ENCODE measurements around the gene ISG20.
A peak's percentile ranks its signal among the peaks of the same experiment; 100 is the strongest.

ISG20 gene

DNA sequence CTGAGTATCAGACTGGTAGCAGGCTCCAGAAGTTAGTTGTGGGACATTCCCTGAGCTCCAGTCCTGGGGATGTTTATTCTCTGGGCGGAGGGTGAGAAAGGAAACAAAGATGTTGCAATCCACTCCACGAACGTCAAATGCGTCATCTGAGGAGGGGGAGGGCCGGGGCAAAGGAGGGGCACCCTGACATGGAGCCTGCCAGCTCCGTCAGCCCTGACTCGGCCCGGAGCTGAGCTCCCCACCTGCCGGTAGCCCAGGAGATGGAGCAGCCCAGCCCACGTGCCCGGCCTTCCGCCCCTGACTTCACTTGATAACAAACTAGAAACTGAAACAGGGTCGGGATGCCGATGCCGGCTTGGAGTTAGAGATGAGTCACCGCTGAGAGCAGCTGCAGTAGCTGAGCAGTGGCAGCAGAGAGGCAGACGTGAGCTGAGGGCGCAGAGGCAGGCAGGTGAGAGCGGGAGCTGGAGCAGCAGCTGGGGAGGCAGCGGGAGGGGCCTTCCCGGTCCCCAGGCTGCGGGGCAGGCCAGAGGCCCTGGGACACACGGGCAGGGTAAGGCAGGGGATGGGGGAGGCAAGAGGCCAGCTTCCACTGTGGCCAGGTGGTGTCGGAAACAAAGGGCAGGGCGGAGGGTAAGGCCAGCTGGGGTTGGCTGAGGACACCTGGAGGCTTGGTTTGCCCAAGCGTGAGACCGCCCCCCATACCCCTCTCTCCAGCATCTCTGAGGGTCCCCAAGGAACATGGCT is at the start of gene ISG20:
Gene ISG20 (plus strand): TSS at position 391 of the 747 bp plus-strand sequence. CDS start 351 bp downstream, at position 742.
- DNase-seq: peak; percentile 99

DNA sequence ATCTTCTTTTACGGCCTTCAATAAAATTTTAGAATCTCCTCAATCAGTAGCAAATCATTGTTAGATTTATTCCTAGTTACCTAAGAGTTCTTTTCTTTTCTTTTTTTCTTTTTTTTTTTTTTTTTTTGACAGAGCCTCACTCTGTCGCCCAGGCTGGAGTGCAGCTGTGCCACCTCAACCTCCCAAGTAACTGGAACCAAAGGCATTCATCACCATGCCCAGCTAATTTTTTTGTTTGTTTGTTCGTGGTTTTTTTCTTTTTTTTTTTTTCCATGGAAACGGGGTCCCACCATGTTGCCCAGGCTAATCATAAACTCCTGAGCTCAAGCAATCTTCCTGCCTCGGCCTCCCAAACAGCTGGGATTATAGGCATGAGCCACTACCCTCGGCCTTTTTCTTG is 48.1 kb upstream of the ISG20 start:
- no peak for DNase-seq

DNA sequence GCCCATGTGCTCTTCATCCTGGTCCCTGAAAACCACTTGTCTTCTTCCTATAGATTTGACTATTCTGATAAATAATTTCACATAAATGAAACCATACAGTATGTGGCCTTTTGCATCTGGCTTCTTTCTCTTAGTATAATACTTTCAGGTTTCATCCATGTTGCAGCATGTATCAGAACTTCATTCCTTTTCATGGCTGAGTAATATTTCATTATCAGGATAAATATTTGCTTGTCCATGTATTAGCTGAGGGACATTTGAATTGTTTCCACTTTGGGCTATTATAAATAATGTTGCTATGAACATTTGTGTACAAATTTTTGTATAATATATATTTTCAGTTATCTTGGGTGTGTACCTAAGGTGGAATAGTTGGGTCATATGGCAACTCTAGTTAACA is 47.4 kb upstream of the ISG20 start:
- no peak for DNase-seq

DNA sequence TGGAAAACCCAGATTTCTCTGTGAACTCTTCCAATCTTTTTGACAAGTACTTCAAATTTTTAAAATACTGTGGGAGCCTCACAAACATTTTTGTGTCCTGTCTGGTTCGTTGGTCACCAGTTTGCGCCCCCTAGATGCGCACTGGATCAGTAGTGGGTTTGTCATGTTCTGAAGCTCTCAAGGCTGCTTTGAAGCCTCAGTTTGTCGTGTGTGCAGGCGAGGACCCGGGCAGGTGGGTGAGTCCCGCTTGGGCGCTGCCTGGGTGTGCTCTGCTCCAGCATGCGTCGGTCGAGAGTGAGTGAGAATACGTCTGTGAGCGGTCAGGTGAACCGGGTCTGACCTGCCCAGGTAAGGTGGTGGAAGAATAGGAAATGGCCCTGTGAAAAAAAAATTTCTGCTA is 34.9 kb upstream of the ISG20 start:
- DNase-seq: no peak

DNA sequence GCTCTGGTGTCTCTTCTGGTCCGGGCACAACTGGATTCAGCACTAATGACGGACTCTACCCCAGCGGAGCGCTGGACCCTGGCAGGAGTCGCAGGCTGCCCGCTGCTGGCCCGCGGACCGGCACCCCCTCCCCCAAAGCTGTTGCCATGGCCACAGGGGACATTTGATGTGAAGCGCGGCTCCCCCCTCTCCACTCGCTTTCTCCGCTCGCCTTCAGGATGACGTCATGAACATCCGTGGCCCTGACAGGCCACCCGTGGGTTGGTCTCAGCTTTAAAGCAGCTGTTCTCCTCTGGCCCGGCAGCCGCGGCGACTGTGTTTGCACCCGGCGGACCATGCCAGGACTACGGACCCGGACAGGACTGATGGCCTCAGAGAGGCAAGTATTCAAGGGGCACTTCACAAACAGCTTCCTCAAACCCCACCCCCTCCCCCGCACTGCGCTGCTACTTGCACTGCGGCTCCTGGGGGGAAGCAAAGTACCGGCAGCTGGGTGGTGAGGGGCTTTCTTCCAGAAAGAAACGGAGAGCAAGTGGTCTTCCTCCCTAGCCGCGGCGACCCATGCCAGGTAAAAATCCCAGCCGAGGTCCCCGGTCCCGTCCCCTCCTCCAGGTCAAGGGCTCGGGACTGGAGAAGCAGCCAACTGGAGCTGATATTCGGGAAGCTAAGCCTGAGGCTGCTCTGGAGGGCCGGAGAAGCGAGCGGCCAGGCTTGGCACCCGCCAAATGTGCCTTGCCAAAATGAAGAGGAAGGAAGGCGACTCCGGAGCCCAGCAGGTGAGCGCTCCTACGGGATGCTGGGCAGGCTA is 34.2 kb upstream of the ISG20 start:
- DNase-seq: no peak

DNA sequence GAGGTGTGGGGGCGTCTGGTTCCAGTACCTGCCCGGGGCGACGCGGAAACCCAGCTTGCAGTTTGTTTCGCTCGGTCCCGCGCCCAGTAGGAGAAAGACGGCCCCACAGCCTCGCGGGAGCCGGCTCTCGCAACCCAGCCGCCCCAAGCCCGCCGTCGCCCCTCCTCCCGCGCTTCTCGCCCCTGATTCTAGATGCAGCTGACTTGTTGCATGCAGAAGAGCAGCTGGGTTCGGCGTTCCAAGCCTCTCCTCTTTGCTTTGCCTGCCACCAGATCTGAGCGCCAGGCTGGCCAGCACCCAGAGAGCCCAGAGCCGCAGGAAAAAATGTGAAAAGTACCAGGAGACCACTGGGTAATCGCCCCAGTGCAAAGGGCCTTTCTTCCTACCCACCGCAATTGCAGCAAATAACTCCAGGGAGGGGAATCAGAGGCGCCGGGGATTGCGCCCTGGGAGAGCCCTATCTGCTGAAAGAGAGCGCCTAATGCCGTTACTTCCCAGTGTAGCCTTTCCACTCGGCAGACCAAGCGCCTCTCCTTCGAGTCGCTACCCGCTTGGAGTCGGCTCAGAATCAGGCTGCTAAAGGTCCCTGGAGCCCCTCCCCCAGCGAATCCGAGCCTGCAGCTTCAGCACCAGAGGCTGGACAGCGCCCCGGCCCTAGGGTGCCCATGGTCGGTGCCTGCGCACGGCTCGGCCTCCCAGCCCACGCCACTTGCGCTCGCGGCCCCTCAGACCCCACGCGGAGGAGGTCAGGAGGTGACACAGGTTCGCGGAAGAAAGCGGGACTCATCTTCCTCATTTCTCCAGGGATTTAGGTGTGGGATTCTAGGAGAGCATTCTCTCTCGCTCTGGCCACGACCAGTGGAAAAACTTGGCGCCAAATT is 33.4 kb upstream of the ISG20 start:
- DNase-seq: peak in 1 of 2 donors; percentile 42

DNA sequence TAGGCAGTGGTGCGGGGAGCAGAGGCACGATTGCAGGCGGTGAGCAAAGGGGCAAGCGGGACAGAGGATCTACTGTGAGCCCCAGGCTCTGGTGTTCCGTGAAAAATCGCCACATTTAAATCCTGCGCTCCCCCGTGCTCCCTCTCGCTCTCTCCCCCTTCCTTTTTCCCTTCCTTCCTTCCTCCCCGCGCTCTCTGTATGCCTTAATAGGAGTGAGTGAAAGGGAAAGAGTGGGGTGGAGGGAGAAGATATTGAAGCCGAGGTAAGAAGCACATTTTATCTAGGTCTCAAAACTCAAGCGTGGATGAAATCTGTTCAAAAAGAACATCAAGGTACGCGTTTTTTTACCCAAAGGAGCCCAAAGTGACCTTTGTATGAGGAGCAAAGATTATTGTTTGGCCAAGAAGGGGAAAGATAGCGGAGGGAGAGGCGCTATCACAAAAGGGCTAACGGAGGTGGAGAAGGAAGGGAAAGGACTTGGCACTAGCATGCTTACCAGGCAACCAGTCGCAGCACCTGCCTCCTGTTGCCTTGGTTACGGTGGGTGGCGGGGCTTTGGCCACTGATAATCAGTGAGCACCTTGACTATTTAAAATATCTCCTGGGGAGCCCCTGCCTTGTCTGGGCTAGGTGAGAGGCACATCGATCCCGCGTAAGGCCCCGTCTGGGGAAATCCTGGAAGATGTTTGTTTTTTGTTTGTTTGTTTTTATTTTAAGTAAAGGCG is 32.6 kb upstream of the ISG20 start:
- no peak for DNase-seq

- DNase-seq: no peak
Measured at GRCh38 chr15:88607951-88608350, 30.9 kb upstream of the ISG20 start.

- DNase-seq: no peak
Measured at GRCh38 chr15:88608607-88609181, 30.1 kb upstream of the ISG20 start.

DNA sequence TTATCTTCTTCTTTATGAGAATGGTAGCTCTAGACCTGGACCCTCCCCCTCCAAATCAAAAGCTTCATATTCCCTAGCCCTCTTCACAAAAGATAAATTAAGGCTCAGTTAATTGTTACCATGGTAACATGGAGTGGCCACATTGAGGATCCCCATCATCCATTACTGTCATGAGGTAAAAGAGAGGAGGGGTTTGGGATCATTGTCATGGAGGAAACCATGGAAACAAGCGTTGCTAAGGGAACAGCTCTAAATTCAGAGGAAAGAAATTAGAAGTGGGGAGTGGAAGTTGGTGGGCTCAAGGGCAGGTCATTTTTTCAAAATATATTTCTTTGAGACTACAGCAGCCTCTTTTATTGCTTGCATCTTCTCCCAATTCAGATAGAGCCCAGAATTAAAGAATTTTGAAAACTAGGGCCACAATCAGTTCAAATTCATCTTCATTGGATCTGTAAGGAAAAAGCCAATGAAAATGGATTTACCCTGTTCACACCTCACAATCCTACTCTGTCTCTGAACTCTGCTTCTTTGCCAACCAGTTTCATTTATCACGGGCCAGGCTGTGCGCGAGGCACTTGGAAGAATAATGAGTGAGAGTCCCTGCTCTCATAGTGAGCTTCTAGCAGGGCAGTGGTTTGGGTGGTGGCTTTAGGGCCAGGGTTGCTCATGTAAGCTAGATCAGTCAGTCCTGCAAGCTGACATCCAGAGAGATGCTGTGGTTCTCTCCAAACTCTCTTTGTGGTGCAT is 29.3 kb upstream of the ISG20 start:
- DNase-seq: no peak

DNA sequence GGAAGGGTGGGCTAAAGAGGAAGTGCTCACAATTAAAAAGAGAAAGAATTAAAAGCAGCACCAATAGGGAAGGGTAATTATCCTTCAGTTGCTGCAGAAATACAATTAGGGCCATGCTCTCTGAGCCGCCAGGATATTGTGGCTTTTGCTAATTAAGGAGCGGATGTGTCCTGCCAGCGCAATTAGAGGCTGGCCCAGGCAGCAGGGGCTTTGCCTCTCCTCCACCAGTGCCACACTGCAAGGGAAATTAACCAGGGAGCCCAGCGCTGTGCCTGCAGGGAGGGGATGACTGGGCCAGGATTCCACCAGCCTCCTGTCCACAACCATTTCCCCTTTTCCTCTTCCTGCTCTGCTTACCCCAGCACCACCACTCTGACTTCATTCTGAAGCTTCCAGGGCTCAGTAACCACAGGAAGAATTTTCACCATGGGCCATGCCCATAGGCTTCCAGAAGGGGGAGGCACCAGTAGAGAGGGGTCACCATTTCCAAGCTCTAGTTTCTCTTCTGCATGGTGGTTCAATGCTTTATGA is 28.1 kb upstream of the ISG20 start:
- DNase-seq: no peak

DNA sequence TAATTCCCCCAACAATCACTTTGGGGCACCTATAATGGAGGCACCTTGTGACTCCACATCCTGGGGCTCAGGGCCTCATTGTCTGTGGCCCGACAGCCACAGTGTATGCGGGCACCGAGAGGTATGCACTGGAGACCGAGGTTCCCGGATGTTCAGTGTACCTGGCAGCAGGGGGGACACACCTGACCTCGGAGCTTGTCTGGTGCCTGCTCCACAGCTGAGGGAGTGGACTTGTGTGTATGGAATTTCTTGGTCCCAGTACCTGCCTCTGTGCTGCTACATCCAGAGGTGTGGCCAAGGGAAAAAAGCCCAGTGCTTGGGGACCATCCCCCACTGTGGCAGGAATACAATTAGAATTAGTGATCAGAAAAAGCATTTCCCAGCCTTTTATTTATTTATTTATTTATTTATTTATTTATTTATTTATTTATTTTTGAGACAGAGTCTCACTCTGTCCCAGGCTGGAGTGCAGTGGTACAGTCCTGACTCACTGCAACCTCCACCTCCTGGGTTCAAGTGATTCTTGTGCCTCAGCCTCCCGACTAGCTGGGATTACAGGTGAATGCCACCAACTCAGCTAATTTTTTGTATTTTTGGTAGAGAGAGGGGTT is 26.5 kb upstream of the ISG20 start:
- no peak for DNase-seq

DNA sequence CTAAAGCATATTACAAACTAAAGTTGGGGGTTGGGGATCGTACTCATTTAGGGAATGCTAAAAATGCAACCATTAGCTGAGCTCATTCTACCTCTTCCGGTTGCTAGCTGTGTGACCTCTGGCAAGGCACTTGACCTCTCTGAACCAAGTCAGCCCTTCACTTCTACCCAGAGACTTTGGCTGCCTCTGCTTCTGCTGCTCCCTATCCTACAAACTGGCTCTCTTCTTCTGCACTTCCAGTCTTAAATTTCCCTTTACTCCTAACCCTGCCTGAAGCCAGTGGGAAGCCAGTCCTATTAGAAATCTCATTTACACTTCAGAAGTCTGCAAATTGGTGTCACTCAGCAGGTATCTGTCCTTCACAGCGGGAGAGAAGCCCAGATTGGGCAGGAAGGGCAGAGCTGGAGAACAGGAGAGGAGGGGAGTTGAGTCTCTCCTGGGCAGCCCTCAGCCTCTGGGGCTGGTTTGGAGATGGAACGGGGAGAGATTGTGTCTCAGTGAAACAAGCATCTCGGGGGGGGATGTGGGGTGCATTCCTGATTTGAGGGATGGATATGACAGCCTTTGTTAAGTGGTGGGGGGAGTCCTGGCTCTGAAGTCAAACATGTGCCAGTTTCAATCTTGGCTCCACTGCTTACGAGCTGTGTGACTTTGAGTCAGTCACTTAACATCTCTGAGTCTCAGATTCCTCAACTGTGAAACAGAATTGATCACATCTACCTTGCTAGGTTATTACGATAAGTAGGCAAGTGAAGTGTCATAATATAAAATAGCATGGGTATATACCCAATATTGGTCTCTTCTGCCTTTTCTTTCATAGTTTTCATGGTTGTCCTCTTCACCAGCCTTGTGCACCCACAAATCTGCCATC is 25.5 kb upstream of the ISG20 start:
- DNase-seq: no peak

DNA sequence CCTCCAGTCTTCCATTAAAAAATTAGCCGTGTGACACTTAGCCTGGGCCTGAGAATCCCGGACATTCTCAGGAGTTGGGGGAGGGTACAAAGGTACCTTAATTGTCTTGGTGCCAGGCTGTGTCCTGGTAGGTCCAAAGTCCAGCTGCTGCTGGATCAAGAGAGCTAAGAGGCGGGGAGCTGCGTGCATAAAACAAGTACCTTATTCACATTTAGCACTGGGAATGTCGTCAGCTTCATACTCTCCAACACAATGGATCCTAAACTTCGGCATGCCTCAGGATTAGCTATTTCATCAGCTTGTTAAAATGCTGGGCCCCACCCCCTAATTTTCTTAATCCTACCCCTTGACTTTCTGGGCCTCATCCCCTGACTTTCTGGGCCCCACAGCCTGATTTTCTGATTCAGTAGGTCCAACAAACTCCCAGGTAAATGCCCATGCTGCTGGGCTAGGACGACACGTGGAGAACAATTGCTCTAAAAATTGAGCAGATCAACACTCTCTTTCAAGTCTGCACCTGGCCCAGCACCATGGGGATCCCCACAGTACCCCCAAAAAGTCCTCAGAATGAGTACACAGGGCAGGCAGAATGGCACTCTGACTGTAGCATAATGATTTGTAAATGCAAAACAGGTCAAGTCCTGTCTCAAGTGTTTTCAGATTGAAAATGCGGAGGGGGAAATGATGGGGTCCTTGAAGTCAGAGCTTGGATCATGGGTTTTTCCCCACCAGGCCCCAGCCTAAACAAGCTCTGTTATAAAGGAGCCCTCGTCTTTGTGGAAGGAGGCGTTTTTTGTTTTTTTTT is 23.3 kb upstream of the ISG20 start:
- DNase-seq: no peak

DNA sequence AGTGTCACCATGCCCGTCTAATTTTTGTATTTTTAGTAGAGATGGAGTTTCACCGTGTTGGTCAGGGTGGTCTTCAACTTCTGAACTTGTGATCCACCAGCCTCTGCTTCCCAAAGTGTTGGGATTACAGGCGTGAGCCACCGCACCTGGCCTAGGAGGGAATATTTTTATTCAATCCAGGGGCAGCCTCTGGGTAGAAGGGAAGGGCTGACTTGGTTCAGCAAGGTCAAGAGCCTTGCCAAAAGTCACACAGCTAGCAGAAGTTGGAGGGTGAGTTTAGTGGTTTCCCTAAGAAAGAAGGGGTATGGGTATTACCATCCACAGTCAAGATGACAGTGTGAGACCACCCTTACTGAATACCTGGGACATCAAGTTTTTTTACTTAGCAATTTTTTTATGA is 22.6 kb upstream of the ISG20 start:
- no peak for DNase-seq

DNA sequence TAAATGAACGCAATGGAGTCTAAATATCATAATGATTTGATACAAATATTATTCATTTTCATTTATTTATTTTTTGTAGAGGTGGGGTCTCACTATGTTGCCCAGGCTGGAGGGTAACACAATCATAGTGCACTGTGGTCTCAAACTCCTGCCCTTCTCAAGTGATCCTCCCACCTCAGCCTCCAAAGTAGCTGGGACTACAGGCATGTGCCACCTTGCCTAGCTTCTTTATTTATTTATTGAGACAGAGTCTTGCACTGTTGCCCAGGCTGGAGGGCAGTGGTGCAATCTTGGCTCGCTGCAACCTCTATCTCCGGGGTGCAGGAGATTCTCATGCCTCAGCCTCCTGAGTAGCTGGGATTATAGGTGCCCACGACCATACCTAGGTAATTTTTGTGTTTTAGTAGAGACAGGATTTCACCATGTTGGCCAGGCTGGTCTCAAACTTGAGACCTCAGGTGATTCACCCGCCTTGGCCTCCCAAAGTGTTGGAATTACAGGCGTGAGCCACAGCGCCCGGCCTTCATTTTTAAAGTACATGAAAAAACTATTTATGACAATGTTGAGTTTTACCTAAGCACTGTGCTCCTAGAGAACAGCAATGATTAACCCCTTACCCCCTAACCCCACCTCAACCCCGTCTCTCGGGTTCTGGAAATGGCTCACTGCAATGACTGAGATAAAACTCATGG is 21.6 kb upstream of the ISG20 start:
- no peak for DNase-seq

GRCh38 chr15:88617790-88618189 is 21.0 kb upstream of the ISG20 start:
- no peak for DNase-seq

- DNase-seq: no peak
Measured at GRCh38 chr15:88618686-88619085, 20.1 kb upstream of the ISG20 start.
